ENCODE results near the gene EEA1. TPM values are rescaled to one million over a fixed set of nuclear protein-coding genes. Genes with fewer than 3 reads are reported as not detected.
A peak's percentile ranks its signal among the peaks of the same experiment; 100 is the strongest.

Gene EEA1
- total RNA-seq, 4 donors from 2014 or later: 11.6 to 25.4 (median 21.7) TPM

DNA sequence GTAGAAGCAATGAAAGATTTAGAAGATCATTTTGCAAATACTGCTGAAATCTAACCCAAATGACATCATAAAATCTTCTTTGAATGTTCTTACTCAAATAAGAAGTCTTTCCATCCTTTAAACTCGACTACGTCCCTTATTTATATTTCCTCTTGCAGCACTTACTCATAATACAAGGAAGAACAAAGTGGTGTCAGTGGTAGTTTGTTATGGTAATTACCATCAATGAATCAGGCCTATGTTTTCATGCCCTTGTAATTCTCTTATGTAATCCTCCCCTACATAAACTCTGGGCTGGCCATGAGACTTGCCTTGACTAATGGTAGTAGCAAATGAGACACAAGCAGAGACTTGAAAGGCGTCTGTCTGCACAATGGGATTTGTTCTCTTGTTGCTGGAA is 17.0 kb downstream of the EEA1 start:
- in situ Hi-C loops (cut with MboI; ENCODE audit: low pct_ligation_motif_present in 1 of 4, low pct_unique_long_range_greater_than_20kb in 1 of 4, low sequenced_read_pairs in 3 of 4): no loop called here
- peak overlapping the region in 2 of 4 donors; percentile 1 to 22 for H3K27ac ChIP-seq
- DNase-seq: no peak

DNA sequence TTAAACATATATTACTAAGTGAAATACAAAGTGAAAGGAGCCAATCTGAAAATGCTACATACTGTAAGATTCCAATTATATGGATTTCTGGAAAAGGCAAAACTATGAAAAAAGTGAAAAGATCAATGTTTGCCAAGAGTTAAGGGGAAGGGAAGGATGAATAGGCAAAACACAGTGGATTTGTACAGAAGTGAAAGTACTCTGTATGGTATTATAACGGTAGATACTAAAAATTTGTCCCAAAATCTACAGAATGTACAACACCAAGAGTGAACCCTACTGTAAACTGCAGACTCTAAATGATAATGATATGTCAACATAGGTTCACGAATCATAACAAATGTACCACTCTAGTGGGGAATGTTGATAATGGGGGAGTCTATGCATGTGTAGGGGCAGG is 17.8 kb downstream of the EEA1 start:
- no peaks in the 10 kb centered on the region for H3K36me3 ChIP-seq
- TF ChIP-seq POLR2A (IDR thresholded peaks at IDR 0.05) (no peak), EP300 (IDR thresholded peaks at IDR 0.05; ENCODE audit: low read depth) (no peak), POLR2AphosphoS5 (IDR thresholded peaks at IDR 0.05) (no peak)
- TF ChIP-seq, protein P1, sequence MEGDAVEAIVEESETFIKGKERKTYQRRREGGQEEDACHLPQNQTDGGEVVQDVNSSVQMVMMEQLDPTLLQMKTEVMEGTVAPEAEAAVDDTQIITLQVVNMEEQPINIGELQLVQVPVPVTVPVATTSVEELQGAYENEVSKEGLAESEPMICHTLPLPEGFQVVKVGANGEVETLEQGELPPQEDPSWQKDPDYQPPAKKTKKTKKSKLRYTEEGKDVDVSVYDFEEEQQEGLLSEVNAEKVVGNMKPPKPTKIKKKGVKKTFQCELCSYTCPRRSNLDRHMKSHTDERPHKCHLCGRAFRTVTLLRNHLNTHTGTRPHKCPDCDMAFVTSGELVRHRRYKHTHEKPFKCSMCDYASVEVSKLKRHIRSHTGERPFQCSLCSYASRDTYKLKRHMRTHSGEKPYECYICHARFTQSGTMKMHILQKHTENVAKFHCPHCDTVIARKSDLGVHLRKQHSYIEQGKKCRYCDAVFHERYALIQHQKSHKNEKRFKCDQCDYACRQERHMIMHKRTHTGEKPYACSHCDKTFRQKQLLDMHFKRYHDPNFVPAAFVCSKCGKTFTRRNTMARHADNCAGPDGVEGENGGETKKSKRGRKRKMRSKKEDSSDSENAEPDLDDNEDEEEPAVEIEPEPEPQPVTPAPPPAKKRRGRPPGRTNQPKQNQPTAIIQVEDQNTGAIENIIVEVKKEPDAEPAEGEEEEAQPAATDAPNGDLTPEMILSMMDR (IDR thresholded peaks at IDR 0.05): no peak
- no peak overlapping the region for H3K4me3 ChIP-seq
- no peaks in the 10 kb centered on the region for H3K9me3 ChIP-seq
- in situ Hi-C loops (cut with MboI; ENCODE audit: low pct_ligation_motif_present in 1 of 4, low pct_unique_long_range_greater_than_20kb in 1 of 4, low sequenced_read_pairs in 3 of 4) (no loop called here), intact Hi-C loops (cut with DNase I; ENCODE audit: low total_unique reads) (no loop called here)
- peaks cover 0 to 21% (median 8%) of the 10 kb centered on the region in 4 donors for H3K4me1 ChIP-seq
- WGBS, 2 donors (ENCODE audit: low coverage in 1 of 2): 81 to 84% methylated on average over 2 of the region's 2 CpGs
- no peaks in the 10 kb centered on the region for H3K27me3 ChIP-seq
- peak overlapping the region in 2 of 4 donors; percentile 1 to 22 for H3K27ac ChIP-seq
- no peak for DNase-seq

More for the DNA sequence above, 17.0 kb downstream of the EEA1 start:
- WGBS, 2 donors (ENCODE audit: low coverage in 1 of 2): 44 to 45% methylated on average over 3 of the region's 3 CpGs
- Histone ChIP-seq H3K4me3 (no peak overlapping the region), H3K4me1 (peaks cover 0 to 18% (median 8%) of the 10 kb centered on the region in 4 donors), H3K27me3 (no peaks in the 10 kb centered on the region), H3K9me3 (no peaks in the 10 kb centered on the region), H3K36me3 (no peaks in the 10 kb centered on the region)
- TF ChIP-seq POLR2A (IDR thresholded peaks at IDR 0.05) (no peak), POLR2AphosphoS5 (IDR thresholded peaks at IDR 0.05) (no peak)
- TF ChIP-seq, protein P1 (IDR thresholded peaks at IDR 0.05): no peak
- intact Hi-C loops (cut with DNase I; ENCODE audit: low total_unique reads): no loop called here

DNA sequence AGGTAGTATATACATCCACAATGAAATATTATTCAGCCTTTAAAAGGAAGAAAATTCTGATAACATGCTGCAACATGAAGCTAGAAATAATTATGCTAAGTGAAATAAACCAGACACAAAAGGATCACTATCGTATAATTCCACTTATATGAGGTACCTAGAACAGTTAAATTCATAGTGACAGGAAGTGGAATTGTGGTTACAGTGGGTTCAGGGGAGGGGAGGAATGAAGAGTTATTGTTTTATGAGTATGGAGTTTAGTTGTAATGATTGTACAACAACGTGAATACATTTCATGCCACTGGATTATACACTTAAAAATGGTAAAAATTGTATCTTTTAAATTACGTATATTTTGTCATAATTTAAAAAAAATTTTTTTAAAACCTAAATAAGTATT is 21.0 kb downstream of the EEA1 start:
- intact Hi-C loops (cut with DNase I; ENCODE audit: low total_unique reads): no loop called here
- no peak for TF ChIP-seq POLR2A (IDR thresholded peaks at IDR 0.05)
- TF ChIP-seq POLR2AphosphoS5 (IDR thresholded peaks at IDR 0.05): no peak
- TF ChIP-seq, protein P1 (IDR thresholded peaks at IDR 0.05): no peak
- no peak for TF ChIP-seq EP300 (IDR thresholded peaks at IDR 0.05; ENCODE audit: low read depth)
- WGBS, 2 donors (ENCODE audit: low coverage in 1 of 2): 50 to 66% methylated on average over 3 of the region's 3 CpGs
- Histone ChIP-seq H3K27ac (no peak overlapping the region), H3K4me3 (no peak overlapping the region), H3K4me1 (peaks cover 0 to 30% (median 11%) of the 10 kb centered on the region in 4 donors), H3K36me3 (no peaks in the 10 kb centered on the region), H3K9me3 (no peaks in the 10 kb centered on the region), H3K27me3 (no peaks in the 10 kb centered on the region)
- in situ Hi-C loops (cut with MboI; ENCODE audit: low pct_ligation_motif_present in 1 of 4, low pct_unique_long_range_greater_than_20kb in 1 of 4, low sequenced_read_pairs in 3 of 4): no loop called here
- DNase-seq: no peak

DNA sequence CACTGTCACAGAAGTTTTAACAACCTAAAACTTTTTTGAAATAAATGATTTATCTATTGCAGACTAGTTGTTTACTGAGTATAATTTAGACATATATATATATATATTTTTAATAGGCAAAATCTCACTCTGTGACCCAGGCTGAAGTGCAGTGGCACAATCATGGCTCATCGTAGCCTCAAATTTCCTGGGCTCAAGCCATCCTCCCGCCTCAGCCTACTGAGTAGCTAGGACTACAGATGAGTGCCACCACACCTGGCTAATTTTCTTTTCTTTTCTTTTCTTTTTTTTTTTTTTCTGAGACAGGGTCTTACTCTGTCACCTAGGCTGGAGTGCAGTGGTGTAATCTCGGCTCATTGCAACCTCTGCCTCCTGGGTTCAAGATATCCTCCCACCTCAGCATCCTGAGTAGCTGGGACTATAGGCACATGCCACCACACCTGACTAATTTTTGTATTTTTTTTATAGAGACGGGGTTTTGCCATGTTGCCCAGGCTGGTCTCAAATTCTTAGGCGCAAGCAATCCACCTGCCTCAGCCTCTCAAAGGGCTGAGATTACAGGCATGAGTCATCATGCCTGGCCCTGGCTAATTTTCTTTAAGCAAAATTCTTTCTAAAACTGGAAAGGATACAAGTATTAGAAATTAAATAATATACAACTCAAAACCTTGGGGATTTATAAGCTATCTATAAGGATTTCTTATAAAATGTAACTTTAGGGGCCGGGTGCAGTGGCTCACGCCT is 23.1 kb downstream of the EEA1 start:
- in situ Hi-C loops (cut with MboI; ENCODE audit: low pct_ligation_motif_present in 1 of 4, low pct_unique_long_range_greater_than_20kb in 1 of 4, low sequenced_read_pairs in 3 of 4) (no loop called here), intact Hi-C loops (cut with DNase I; ENCODE audit: low total_unique reads) (no loop called here)
- peak overlapping the region in 2 of 4 donors; percentile 19 to 40 for H3K27ac ChIP-seq
- DNase-seq: no peak
- H3K4me1 ChIP-seq: peaks cover 0 to 20% (median 3%) of the 10 kb centered on the region in 4 donors
- H3K27me3 ChIP-seq: no peaks in the 10 kb centered on the region
- 79 to 86% methylated on average over 6 to 7 of the region's 7 CpGs for WGBS, 2 donors (ENCODE audit: low coverage in 1 of 2)
- H3K36me3 ChIP-seq: no peaks in the 10 kb centered on the region
- H3K4me3 ChIP-seq: no peak overlapping the region
- H3K9me3 ChIP-seq: no peaks in the 10 kb centered on the region
- TF ChIP-seq EP300 (IDR thresholded peaks at IDR 0.05; ENCODE audit: low read depth) (no peak), POLR2A (IDR thresholded peaks at IDR 0.05) (no peak), POLR2AphosphoS5 (IDR thresholded peaks at IDR 0.05) (no peak)
- TF ChIP-seq, protein P1 (IDR thresholded peaks at IDR 0.05): no peak

All from transverse colon (tissue), 4 donors.